OCI-M2 (cell line): ENCODE data around the gene SOX2.

ENCODE experiments used
- DNase-seq: peaks from one replicate; lab custom pipeline; 2025; ENCODE audit not compliant: unreplicated experiment; lab: John Stamatoyannopoulos, UW

Gene SOX2

DNA sequence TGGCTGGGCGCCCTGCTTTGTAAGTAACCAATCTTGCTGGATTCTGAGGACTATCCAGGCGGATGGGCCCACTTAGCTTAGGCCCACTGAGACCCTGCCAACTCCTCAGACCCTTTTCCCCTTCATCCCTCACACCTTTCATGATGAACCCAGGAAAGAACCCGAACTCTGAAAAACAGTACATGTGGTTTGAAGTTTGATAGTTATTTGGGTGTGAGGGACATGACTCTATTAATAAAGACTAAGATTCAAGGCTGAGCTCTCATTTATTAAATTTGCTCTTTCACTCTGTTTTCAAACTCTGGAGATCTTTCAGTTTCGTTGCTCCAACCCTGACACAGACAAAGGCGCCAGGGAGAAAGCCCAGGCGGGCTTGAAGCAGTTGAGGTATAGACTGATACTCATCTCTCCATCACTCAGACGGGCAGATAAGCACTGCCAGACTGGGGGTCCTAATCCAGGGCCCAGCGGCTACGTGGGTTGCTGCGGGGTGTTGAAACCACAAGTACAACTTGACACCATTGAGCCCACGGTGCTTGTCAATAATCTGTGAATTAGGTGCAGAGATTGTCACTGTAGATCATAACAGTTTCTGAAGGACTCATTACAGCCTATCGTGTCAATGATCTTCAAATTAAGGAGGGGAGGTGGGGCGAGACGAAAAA, 7.2 kb upstream of the SOX2 start:
- no peak for DNase-seq

DNA sequence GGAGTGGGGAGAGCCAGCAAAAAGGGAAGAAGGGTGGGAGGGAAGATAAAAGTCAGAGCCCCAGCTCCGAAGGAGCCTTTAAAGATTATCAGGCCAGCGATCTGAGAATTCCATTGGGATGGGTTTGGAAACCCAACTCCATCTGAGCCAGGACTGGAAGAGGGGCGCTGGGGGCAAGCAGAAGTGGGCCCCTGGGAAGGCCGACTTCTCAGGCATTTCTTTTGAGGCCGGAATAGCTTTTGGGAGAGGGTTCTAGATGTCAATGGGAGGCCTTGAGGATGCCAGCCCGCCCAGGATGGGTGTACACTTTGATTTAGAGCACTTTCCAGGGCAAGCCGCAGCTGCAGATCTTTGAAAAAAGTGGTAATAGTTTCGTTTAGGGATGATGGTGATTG, 6.6 kb upstream of the SOX2 start:
- no peak for DNase-seq

DNA sequence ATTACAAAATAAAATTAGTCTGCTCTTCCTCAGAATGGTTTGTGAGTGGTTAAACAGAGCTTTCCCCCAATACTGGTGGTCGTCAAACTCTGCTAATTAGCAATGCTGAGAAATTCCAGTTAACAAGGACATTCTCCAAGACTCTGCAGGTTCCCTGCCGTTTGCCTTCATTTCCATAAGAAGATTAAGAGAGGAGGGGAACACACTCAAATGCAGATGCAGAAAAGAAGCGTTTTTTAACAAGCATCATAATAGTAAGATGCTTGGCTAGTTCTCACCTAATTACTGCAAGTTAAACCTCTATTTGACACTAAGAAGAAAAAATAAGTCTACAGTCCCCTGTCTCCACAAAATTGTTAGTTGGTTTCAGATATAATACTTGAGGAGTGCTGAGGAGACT, 3.7 kb upstream of the SOX2 start:
- DNase-seq, result no peak

DNA sequence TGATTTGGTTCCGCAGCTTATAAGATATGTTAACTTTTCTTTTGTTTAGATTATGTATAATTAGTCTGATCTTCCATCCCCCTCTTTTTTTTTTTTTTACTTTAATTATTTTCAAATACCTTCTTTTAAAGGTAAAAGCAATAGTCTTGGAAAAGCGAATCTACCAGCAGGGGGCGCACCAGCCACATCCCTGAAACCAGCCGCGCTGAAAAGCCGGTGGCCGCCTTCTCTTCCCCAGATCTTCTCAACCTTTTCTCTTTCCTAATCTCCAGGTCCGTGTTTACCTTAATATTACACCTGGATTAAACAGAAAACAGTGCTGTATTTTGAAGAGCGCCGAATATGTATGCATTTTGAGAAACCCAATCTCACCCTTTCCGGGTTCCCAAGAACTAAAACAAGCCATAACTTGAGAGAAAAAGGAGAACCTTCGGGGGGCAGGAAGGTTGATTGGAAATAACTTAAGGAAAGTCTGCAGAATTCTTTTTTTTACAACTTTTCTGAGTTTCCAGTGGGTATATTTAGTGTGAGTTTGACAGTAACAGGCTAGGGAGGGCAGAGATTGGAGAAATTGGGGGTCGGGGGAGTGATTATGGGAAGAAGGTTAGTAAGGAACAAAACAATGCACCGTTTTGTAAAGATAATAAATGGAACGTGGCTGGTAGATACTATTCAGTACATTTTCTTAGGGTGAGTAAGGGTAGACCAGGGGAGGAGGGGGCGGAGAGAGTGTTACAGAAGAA, 2.0 kb upstream of the SOX2 start:
- DNase-seq, result no peak

DNA sequence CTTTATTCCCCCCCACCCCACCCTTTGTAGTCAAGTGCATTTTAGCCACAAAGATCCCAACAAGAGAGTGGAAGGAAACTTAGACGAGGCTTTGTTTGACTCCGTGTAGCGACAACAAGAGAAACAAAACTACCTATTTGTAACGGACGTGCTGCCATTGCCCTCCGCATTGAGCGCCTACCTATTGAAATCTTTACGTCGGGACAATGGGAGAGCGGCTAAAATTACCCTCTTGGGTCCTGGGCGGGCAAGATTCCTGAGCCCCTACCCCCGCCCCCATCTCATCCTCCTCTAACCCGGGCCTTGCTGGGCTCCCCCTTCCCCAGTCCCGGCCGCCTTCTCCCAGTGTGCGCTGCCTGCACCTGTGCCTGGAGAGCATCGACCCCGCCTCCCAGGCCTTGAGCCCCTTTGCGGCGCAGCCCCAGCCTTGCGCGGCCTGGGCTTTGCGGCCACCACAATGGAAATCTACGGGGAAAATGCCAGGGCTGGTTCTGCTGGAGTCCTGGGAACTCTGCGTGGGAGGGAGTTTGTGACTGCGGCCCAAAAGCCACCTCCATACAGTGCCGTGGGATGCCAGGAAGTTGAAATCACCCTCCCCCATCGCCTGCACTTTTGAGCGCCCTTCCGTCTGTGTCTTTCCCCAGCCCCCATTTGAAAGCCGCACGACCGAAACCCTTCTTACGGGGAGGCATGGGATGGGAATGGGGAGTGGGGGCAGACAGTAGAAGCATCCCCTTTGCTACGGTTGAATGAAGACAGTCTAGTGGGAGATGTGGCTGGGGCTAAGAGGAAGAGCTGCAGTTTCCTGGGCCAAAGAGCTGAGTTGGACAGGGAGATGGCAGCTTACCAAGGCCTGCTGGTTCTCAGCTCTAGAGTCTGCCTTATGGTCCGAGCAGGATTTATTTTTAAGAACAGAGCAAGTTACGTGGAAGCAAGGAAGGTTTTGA, 1.1 kb upstream of the SOX2 start:
- no peak for DNase-seq

DNA sequence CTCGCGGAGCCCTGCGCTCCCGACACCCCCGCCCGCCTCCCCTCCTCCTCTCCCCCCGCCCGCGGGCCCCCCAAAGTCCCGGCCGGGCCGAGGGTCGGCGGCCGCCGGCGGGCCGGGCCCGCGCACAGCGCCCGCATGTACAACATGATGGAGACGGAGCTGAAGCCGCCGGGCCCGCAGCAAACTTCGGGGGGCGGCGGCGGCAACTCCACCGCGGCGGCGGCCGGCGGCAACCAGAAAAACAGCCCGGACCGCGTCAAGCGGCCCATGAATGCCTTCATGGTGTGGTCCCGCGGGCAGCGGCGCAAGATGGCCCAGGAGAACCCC, 464 bp downstream of the SOX2 start:
- no peak for DNase-seq

DNA sequence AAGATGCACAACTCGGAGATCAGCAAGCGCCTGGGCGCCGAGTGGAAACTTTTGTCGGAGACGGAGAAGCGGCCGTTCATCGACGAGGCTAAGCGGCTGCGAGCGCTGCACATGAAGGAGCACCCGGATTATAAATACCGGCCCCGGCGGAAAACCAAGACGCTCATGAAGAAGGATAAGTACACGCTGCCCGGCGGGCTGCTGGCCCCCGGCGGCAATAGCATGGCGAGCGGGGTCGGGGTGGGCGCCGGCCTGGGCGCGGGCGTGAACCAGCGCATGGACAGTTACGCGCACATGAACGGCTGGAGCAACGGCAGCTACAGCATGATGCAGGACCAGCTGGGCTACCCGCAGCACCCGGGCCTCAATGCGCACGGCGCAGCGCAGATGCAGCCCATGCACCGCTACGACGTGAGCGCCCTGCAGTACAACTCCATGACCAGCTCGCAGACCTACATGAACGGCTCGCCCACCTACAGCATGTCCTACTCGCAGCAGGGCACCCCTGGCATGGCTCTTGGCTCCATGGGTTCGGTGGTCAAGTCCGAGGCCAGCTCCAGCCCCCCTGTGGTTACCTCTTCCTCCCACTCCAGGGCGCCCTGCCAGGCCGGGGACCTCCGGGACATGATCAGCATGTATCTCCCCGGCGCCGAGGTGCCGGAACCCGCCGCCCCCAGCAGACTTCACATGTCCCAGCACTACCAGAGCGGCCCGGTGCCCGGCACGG, 991 bp downstream of the SOX2 start:
- no peak for DNase-seq

DNA sequence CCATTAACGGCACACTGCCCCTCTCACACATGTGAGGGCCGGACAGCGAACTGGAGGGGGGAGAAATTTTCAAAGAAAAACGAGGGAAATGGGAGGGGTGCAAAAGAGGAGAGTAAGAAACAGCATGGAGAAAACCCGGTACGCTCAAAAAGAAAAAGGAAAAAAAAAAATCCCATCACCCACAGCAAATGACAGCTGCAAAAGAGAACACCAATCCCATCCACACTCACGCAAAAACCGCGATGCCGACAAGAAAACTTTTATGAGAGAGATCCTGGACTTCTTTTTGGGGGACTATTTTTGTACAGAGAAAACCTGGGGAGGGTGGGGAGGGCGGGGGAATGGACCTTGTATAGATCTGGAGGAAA, 1.5 kb downstream of the SOX2 start:
- no peak for DNase-seq

DNA sequence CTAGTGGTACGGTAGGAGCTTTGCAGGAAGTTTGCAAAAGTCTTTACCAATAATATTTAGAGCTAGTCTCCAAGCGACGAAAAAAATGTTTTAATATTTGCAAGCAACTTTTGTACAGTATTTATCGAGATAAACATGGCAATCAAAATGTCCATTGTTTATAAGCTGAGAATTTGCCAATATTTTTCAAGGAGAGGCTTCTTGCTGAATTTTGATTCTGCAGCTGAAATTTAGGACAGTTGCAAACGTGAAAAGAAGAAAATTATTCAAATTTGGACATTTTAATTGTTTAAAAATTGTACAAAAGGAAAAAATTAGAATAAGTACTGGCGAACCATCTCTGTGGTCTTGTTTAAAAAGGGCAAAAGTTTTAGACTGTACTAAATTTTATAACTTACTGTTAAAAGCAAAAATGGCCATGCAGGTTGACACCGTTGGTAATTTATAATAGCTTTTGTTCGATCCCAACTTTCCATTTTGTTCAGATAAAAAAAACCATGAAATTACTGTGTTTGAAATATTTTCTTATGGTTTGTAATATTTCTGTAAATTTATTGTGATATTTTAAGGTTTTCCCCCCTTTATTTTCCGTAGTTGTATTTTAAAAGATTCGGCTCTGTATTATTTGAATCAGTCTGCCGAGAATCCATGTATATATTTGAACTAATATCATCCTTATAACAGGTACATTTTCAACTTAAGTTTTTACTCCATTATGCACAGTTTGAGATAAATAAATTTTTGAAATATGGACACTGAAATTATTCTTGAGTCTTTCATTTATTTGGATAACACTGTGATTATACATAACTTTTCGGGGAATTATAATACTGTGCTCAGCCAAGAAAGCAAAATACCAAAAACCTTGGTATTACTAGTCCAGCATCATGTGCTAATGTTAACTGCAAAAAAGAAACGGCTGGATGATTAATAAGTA, 2.2 kb downstream of the SOX2 start:
- no peak for DNase-seq

DNA sequence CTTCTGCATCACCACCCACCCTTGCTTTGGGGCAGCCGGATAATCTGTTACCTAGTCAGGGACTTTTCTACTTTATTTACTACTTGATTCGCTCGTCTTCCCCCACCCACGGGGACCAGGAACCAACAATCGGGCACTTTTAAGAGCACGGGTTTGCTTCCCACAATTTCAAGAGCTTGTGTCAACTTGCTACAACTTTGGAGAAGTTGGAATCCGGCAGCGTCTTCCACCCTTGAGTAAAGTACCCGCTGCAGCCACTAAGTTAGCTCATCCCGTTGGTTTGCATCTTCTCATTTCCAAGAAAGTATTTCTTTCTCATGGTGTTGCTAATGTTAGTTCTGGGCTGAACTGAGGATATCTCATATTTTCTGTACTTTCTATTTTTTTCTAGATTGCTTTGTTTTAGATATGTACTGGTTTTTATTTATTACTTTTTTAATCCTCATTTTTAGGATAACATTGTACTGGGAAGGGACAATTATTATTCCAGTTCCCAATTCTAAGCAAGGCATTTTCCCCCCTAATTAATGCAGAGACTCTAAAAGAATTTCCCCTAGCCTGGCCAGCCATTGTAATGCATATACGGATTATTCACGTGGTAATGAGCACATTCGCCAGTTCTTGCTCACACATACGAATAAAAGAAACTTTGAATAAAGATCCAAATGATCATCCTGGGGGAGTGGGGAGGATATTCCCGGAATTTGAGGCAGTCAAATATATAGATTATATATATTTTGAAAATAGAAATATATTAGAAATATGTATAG, 4.0 kb downstream of the SOX2 start:
- DNase-seq, result no peak

DNA sequence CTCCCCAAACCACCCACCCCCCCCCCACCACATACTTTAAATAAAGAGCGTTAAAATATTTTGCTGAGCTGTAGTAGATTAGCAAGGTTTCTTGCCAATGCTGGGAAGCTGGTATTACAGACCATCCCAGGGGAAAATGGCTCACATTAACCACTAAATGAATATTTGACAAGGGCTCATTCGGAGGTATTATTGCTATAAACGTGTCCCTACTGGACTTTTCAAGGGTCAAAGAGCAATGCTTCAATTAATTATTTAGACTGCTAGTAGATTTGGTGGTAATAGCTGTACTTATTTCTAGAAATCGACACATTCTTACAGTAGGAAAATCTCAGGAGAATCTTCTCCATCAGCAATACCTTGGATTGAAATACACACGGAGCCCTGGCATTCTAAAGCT, 5.2 kb downstream of the SOX2 start:
- DNase-seq, result no peak

DNA sequence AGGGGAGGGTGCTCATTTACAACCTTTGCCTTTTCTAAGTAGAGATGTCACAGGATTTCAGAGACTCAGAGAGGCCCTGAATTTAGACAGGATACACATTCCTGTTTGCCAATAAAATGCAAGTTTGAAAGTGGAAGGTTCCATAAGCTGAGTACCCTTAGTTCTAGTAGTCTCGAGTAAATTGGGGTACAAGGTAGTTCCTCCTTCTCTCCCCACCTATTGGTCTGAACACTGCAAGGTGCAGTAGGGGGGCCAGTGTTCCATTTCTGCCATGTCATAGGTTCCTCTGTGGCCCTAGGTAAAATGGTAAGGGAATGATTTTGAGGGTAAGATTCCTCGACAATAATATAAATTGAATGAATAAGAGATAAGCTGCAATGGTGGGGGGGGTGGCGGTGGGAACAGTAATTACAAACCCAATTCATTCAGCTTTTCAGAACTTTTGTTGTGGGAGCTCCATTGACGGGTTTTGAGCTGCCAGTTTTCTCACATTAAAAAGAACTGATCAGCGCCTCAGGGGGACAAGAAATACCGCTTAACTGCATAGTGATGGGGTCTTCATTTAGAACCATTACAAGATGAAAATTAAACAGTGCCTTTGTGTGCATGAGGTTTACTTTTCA, 5.9 kb downstream of the SOX2 start:
- no peak for DNase-seq

DNA sequence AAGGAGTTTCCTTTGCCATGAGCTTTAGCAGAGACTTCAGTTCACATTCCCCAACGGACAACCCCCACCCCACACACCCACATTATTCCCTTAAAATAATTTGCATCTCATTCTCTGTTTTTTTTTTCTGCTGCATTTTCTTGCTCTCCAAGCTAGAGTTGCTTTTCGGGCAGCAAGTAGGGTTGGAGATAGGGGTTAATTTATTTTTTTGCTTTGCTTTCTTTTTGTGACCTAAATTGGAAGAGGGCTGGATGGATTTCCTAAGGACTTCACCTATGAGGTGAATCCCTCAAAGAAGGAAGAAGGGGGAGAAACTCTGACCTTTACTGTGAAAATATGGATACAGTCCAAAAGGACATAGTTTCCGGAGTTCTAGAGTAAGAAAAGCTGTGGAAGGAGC, 6.6 kb downstream of the SOX2 start:
- no peak for DNase-seq

DNA sequence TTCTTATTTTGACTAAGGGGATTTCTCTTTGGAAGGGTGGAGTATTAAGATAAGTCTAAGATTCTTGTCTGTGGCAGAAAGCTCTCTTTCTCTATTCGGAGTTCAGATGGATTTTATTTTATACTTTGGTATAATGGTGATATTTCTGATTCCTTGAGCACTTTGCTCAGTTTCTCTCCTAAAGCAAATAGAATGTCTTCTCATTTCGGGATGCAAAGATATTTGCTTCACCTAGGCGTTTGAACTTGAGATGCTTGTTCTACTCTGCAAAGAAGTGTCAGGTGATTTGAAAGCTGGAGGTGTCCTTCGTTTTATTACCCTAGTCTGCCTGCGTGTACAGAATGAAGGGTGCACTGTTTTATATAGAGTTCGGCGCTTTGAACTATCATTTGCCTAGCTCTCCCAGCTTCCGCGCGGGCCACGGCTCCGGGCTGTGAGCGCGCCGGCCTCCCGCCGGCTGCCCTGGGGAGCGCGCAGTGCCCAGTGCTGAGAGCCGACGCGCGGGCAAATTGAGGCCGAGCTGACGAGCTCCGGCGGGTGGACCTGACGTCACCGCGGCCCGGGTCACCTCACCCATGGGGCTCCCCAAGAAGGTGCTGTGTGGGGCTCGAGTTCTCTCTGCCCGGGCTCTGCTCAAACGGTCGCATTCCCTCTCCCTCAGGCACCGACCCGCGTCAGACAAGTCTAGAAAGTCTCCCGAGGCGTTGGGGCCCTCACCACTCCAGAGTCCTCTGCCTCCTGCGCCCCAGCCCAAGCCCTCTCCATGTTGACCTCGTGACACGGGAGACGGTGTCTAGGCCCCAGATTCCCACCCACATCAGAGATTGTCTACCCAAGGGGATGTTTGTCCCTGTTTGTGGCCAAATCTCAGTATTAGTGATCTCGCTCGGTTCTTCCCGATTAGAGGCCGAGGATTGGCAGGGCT, 7.5 kb downstream of the SOX2 start:
- DNase-seq, result no peak

DNA sequence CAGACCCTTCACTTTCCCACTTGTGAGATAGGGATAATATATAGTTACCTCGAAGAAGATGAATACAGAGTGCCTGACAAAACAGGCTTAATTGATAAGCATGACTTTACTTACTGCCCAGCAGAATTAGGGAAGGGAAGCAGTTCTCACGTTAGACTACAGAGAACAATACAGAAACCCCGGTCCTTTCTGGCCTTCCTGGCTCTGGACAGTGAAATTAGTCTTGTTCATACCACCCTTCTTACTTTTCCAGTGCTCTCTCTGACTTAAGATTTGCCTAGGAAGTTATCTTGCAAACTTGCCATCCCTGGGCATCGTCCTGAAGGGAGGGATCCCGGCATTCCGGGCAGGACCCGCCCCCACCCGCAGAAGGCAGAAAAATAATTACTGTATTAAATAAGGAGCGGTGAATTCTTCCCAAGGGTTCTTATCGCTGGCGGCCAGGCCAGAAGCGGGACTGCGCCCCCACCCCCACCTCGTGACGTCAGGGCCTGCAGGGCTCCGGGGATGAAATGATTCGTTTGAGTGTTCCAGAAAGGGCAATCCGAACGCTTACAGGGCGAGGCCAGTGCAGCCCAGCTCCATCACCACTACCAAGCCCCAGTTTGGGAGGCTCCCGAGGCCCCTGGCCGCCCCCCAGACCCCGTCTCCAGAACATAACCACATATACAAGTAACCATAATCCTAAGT, 8.4 kb downstream of the SOX2 start:
- DNase-seq, result no peak

DNA sequence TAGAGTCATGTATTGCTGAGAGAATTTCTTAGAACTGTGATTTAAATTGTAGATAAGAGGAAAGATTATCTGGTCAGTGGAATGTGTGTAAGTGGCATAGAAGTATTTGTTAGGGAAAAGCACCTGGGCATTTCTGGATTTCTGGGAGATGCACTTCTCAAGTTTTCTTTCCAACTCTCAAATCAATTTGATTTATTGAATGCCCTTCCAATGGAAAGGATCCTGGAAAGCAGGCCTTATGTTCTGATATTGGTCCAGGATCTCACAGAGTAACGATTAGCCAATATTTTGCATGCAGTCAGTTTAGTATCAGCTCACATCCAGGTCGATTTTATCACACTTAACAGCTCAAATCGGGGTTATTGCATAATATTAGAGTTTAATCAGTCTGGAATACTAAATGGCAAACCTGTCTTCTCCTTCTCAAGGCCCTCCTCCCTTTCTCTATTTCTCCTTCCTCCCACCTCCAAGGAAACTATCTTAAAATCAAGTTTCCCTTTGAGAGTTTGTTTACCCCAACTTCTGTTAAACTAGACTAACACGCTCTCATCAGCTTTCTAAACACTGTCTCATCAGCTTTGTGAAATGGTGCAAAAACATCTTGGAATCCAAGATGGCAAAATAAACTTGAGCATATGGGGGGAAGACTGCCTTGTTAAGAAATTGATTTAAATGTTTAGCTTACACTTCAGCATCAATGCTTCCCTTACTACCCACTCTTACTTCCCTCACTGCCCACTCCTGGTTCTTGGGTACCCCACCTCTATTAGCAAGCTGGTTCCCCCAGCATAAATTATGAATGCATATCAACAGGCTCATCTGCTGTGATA, 9.5 kb downstream of the SOX2 start:
- no peak for DNase-seq

DNA sequence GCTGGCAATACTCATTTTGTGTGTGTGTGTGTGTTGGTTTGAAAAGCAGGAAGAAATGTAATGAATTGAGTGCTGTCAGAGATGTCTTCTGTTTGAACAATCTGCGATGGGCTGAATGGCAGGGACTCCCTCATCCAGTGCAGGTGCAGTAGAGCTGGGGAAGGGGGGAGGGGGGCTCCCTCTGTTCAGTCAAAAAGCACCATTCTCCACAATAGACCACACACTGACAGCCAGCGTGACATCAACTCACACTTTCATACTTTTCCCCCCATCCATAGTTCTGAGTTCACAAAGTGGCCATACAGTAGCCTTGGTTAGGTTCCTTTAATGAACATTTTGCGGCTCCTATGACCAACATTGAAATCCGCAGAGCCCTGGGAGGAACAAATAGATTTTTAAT, 10.4 kb downstream of the SOX2 start:
- DNase-seq, result no peak
